Measurements from ENCODE around the gene NAV2.

Gene NAV2

DNA sequence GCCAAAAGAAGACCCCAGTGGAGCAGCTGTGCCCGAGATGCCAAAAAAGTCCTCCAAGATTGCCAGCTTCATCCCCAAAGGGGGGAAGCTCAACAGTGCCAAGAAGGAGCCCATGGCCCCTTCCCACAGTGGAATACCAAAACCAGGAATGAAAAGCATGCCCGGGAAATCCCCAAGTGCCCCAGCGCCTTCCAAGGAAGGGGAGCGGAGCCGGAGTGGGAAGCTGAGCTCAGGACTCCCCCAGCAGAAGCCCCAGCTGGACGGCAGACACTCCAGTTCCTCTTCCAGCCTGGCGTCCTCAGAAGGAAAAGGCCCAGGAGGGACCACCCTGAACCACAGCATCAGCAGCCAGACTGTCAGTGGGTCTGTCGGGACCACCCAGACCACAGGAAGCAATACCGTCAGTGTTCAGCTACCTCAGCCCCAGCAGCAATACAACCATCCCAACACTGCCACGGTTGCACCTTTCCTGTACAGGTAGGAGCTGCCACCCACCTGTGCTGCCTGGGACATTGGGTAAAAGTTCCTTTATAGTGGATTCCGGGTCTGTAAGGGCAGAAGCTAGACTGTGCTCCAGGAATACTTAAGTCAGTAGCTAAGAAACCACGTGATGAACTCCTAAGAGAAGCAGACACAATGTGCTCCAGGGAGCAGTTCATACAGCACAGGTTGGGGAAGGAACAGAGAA is 221.3 kb downstream of the NAV2 start:
- FAIRE-seq = no peak

DNA sequence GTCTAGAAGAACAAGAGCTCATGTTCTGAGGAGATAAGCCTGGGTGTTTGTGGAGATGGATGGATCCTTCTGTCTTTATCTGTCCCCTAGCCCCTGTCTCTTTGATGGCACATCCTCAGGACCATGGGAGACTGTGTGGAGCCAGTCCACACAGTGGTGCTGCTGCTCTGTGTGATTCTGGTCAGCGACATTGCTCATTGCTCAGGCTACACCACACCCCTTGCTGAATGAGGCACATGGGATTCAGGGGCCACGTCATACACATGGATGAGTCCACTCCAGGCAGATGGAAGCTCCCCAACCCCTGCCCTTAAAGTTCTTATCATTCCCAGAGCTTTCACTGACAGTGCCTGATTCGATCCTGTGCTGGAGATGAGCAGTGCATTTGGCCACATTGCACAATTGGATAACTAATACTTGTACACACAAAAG is 222.2 kb downstream of the NAV2 start:
- no peak for FAIRE-seq

DNA sequence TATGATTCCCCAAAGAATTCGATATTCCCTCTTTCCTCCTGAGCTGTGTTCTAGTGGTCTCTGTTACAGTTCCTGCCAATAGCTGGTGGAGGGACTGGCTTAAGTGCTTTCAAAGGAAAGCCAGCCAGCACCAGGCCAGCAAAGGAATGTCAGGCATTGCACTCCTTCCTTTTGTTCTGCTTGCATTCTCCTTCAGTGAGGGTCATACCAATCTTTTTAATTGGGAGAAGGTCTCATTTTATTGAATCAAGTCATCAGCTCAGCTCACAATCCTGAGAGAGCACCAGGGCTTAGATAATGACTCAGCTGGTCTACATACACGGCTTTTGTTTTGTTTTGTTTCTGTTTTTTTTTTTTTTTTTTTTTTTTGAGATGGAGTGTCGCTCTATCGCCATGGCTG is 222.9 kb downstream of the NAV2 start:
- FAIRE-seq = no peak

DNA sequence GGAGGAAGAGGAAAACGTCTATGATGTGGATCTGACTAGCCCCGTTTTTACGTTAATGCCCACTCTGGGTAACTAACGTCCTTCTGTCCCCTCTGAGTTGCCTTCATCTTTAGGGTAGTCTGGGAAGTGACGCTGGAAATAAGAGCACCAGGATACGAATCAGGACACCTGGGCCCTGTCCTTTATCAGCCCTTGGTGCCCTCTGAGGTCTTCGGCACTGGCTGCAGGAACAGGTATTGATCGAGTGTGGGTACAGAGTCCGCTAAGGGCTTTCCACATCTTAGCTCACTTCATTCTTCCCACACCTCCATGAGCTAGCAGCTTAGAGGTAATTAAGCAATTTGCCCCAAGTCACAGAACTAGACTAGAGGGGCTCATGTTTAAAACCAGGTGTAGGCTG is 223.8 kb downstream of the NAV2 start:
- FAIRE-seq = no peak

DNA sequence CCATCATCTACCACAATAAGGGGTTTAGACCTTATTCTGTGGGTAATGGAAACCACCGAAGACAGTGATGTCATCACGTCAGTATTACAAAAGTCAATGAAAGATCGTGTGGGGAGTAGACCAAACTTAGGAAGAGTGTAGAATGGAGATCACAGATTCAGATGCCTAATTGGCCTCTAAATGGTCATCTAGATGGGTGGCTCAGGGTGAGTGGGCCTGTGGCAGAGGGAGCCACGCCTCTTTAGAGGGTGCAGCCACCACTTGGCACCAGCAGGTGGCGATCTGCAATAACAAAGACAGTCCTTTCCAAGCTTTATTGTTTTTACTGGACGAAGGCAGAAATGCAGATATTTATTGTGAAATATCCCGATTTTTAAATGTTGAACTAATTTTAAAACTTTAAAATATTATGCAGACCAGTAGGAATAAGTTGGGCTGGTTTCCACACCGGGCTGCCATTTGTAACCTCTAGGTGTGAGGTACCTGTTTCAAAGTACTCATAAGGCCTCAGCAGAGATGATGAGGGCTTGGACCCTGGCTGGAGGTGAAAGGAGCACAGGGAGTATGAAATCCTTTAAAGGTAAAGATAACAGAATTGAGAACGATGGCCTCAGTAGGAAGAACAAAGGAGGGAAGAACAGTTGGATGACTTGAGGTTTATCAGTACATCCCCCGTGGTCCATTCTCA is 225.7 kb downstream of the NAV2 start:
- no peak for FAIRE-seq

DNA sequence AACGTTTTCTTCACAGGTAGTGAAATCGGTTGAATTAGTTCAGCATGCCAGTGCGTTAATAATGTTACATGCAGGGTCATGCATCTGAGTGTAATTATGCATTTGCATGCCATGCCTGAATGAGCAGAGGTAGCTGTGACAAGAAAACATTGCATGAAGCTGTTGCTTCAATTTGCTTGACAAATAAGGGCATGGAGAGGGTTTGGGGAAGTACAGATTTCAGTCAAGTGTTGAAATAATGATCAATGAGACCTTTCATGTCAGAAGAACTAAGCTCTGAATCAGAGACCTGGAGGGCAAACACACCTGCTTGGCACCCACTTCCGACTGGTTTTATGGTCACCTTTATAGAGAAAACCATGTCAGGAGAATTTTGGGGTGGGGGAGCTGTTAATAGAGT is 226.2 kb downstream of the NAV2 start:
- no peak for FAIRE-seq

DNA sequence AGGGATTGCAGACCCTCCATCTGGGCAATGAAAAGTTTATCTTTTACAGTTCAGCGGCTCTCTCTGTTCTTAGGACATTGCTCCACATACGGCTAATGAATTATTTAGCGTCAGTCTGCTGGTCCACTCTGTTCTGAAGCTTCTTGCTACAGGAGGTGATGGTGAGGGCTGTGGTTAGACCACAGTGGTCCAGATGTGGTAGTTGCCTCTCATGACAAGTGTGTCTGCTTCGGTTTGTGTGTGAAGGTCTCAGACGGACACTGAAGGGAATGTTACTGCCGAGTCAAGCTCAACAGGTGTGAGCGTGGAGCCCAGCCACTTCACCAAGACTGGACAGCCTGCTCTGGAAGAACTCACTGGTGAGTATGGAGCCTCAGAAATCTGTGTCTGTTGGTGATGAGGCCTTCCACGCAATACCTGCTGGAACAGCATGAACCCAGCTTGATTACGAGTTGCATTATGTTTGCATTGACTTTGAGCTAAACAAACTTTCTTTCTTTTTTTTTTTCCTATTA is 226.8 kb downstream of the NAV2 start:
- no peak for FAIRE-seq

DNA sequence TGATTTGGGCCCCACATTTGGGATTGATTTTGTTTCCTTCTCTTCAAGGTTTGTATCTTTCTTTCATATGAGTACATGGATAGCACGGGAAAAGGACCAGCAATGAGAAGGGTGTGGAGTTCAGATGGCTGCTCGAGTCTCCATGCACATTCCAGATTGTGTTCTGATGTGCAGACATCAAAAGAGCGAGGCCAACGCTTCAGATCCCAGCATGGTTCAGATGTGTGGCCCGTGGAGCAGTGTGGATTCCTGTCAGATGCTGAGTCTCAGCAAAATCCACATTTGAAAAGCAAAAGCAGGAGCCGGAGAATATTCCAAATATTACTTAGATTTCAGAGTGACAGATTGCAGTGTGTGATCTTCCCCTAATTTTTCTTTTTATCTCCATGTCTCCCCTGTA is 228.2 kb downstream of the NAV2 start:
- no peak for FAIRE-seq

DNA sequence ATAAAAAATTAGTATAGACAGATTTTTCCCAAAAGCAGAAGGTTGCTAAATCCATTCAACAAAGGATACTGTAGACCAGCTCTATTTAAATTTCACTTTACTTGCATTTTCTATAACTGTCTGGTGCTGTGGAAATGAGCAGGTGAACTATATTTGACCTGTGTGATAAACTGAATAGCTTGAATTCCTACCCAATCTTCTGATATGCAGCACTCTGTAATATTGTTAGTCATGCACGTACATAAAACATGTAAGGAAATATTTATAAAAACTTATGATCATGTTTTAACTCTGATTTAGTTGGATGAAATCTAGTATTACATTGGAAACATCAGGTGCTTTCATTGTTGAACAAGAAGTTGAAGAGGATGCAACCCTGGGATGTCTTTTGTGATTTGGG is 234.0 kb downstream of the NAV2 start:
- no peak for FAIRE-seq

DNA sequence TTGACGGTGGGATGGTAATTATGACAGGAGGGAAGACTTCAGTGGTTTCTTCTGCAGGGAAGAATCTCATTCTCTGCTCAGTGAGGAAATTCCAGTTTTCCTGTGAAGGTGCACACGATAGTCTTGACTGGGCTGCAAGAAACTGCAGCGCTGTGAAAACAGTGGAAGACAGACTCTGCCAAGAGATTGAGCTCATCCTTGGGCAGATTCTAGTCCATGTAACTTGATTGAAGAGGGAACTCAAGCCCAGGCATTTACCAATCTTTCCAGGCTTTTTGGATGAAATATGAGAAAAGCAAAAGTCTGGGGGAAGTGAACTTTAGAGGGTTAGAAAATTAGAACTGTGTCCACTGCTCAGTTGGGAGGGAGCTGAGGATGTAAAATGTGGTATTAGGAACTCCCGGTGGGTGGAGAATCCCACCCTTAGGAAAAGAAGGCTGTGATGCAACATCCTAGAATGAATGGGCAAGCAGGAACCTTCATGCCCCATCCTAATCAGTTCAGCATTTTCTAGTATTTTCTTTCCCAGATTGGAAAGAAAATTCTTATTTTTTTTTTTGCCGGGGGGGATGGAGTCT is 235.0 kb downstream of the NAV2 start:
- FAIRE-seq = no peak

DNA sequence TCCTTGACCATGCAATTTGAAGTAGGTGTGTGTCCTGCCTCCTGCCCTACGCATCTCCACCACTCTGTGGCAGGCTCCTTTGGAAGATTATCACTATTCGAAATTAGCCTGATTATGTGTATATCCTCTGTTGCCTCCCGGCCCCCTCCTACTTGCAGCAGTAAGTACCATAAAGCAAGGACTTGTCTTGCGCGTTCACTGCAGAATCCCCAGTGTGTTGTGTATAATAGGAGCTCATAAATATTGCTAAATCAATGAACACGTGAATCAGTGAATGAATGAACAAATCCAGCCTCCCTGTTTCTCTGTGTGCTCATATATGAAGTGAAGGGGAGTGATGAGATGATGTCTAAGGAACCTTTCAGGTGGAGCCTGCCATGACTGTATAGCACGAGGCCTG is 237.0 kb downstream of the NAV2 start:
- FAIRE-seq = no peak

DNA sequence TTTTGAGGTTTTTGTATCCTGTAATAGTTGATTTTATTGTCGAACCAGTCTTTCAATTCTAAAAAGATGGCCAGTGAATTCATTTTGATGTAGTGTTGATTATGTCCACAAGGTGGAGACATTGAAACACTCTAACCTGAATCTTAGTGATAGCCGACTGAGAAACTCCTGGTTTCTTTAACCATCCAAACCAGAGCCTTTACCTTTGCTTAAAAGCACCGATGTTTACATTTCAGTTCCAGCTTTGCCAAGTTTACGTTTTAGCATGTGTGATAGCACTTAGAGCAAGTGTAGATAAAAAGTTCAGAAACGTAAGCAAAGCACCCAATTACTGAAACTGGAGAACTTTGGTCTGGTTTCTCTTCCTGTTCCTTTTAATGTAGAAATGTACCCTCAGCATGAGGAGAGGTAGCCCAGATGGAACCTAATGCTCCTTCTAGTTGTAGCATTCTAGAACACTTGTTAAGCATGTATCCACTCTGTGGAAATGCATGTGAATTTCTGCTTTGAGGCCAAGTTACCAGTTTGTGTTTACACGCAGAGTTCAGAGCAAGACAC is 239.0 kb downstream of the NAV2 start:
- FAIRE-seq = peak; percentile 65

DNA sequence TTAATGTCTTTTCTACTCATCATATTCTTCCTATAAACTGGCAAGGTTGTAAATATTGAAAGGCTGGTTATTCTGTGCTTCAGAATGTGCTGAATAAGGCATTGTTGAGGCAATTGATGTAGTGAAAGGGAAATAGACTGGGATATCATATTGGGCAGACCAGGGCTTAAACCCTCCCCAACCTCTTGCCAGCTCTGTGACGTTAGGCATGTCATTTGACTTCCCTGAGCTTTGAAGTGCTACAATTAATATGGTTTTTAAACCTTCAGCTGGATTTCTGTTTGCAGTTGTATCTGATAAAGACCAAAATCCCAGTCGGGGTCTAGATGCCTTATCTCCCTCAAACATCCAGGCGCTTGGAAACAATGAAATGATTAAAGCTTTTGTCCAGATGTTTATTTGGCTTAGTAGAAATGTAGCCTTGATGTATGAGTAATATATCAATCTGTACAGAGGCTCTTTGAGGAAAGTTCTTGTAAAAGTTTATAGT is 239.5 kb downstream of the NAV2 start:
- FAIRE-seq = no peak

DNA sequence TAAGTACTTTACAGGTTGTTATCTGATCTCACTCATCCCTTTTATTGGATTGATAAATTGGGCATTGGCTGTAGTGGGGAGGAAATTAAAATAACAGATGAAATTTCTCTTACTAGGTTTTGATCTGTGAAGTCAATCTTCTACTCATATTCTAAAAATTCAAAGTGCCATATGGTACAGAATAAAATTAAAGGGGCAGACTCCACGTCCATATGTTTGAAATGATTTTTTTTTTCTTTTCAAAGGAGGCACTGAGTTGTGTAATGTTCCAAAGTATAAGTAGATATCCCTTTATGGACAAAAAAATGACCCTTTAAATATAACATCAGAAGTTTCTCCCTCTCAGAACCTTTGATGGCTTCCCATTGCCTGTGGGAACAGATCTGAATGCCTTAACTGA is 240.3 kb downstream of the NAV2 start:
- FAIRE-seq = no peak

DNA sequence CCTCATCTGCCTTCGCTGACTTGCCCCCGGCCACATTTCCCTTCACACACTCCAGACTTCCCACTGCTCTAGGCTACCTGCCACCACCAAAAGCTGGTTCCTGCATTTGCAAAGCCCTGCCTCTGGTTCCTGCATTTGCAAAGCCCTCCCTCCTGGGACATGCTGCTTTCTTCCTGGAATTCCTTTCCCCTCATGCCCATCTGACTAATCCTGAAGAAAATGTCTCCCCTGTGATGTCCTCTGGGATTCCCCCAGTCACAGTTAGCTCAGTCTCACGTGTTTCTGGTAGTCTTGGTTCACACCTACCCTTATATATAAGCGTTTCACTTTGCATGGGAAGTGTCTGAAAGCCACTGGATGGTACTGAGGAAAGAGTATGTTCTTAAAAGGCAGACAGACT is 240.7 kb downstream of the NAV2 start:
- FAIRE-seq = no peak

DNA sequence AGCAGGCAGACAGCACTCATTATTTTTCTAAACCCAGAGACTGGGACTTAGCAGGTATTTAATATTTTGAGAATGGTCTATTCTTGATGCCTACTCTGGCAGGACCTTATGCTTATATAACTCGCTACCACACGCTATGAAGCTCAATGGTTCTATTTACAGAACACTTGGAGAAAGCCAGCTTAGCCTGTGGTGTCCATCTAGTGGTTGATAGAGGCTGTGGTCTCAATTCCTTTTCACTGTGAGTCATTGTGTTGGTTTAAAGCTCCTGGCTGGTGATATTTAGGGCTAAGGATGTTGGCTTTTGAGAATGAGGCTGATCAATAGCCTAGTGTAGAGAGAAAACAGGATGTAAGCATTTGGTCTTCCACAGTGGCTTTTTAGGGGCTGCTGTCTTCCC is 241.3 kb downstream of the NAV2 start:
- FAIRE-seq = no peak

DNA sequence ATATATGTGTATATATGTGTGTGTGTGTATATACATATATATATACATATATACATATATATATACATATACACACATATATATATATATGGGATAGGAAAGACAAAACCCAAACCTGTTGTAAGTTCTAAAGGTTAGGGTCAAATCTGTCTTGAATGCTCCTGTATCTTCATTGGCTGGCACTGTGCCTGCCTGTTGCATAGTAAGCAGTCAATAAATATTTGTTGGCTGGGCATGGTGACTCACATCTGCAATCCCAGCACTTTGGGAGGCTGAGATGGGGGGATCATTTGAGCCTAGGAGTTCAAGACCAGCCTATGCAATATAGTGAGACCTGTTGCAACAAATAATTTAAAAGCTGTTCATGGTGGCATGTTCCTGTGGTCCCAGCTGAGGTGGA is 242.3 kb downstream of the NAV2 start:
- no peak for FAIRE-seq

DNA sequence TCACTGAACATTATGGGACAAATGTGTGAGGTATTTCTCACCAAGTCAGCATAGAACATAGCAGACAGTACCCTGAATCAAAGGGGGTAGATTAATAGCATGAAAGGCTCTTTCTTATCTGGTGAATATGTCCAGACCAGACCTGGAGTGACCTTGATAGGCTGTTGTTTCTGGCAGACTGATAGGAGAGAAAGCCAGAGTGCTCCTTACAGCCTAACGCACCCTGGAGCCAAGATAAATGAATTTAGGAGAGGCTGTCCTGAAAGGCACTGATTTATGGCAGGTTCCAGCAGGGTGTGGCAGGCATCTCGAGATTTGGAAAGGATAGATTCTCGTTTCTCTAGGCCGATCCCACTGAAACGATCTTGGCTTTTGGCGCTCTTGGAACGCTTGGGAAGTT is 243.0 kb downstream of the NAV2 start:
- FAIRE-seq = no peak

DNA sequence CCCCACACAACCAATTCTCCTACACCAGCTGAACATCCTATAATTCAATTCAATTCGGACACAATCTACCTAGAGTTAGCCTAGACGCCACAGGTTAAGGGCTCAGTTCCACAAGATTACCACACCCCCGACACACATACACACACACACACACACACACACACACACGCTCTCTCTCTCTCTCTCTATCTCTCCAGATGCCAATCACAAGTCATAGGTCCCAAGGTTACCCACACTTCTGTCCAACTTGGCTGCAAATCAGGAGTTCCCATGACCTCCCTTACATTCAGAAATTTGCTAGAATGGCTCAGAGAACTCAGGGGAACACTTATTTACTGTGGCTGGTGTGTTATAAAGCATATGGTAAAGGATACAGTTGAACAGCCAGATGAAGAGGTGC is 243.6 kb downstream of the NAV2 start:
- no peak for FAIRE-seq

DNA sequence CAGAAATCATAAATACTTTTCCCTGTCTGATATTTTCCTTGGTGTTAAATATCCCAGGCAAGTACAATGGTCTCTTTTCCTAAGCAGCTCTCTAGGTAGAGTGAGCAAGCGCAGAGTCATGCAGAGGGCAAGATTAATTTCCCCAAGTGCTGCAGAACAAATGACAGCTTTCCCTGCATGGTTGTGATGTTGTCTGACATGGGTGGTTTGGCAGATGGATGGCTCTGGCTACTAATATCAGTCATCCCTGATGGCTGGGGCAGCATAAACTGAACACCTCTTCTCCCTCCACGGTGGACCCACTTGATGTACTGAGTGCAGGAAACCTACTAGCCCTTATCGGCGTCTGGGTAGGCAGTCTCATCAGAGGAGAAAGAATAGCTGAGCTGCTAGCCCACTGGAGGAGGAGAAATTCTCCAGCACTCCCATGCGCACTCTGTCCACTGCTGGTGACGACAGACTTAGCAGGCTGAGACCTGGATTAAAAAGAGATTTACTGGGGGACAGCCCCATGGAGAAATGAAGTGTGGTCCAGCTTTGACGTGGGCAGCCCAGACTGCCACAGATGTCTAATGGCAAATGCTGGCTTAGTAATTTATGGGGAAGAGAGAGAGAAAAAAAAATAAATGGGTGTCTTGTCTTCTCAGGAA is 244.8 kb downstream of the NAV2 start:
- FAIRE-seq = no peak

DNA sequence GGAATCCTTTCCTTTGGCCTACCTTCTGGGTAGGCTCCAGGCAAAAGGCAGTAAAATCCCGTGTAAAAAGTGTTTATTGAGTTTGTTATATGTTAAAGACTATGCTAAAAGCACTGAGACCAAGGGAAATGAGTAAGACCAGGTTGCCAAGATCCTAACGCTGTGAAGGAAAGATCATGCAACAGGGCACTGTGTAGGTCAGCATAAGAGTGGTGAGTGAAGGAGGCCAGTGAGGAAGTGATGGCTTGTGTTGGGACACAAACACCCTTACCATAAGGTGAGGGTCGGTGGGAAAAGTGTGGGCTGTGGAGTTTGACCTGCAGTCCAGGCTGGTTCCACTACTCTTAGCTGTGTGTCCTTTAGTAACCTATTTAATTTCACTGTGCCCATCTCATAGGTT is 245.6 kb downstream of the NAV2 start:
- FAIRE-seq = no peak

DNA sequence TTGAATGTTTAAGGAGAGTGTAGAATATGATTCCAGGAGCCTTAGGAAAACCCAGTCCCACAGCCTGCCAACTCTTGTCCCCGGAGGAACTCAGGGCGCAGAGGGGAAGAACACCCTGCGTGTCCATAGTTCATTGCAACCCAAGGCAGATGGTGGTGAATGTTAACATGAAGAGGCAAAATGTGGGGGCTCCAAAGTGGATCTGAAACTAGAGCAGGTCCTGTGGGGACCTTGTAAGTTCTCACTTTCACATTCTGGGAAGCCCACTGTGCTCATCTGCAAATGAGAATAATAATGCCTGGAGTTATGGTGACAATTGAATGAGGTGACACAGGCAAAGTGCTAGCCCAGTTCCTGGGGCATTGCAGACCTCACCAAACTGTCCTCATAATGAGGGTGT is 246.6 kb downstream of the NAV2 start:
- FAIRE-seq = no peak

DNA sequence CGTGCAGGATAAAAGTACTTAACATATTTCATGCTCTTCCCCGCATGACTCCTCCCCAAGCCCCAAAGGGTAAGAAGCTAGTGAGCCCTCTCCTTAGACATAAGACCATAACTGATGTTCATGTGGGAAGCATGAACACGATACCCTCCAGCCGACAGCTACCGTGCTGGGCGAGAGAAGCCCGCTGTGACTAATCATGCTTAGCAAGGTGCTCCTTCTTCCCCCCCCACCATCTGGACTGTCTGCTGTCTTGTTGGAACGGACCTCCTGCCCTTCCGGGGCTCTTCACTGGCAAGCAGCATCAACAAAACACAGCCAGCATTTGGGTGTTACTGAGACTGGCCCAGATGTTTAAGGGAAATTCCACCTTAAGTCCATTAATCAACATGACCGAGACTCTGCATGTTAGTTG is 247.0 kb downstream of the NAV2 start:
- FAIRE-seq = no peak
